Measurements from ENCODE around the gene RBFOX2.

The RBFOX2 gene

GRCh38 chr22:35923026-35923425 is 105.6 kb downstream of the RBFOX2 start:
- FAIRE-seq: no peak

GRCh38 chr22:35921777-35922176 is 106.8 kb downstream of the RBFOX2 start:
- peak; percentile 89 for FAIRE-seq

GRCh38 chr22:35921044-35921443 is 107.6 kb downstream of the RBFOX2 start:
- FAIRE-seq: no peak

GRCh38 chr22:35919002-35919542 is 109.6 kb downstream of the RBFOX2 start:
- FAIRE-seq: no peak

- FAIRE-seq: no peak
Measured at GRCh38 chr22:35918456-35918855, 110.2 kb downstream of the RBFOX2 start.

- FAIRE-seq: no peak
Measured at GRCh38 chr22:35917651-35918050, 111.0 kb downstream of the RBFOX2 start.

- no peak for FAIRE-seq
Measured at GRCh38 chr22:35915477-35916013, 113.1 kb downstream of the RBFOX2 start.

- peak; percentile 86 for FAIRE-seq
Measured at GRCh38 chr22:35914665-35915476, 113.8 kb downstream of the RBFOX2 start.

GRCh38 chr22:35914357-35914664 is 114.3 kb downstream of the RBFOX2 start:
- FAIRE-seq: no peak

GRCh38 chr22:35913925-35914324 is 114.7 kb downstream of the RBFOX2 start:
- FAIRE-seq: no peak

- no peak for FAIRE-seq
Measured at GRCh38 chr22:35912658-35913057, 116.0 kb downstream of the RBFOX2 start.

GRCh38 chr22:35911877-35912276 is 116.7 kb downstream of the RBFOX2 start:
- no peak for FAIRE-seq

GRCh38 chr22:35910926-35911325 is 117.7 kb downstream of the RBFOX2 start:
- peak; percentile 38 for FAIRE-seq

GRCh38 chr22:35910003-35910769 is 118.4 kb downstream of the RBFOX2 start:
- peak; percentile 80 for FAIRE-seq

GRCh38 chr22:35905894-35906293 is 122.7 kb downstream of the RBFOX2 start:
- no peak for FAIRE-seq

GRCh38 chr22:35904752-35905151 is 123.9 kb downstream of the RBFOX2 start:
- no peak for FAIRE-seq

- no peak for FAIRE-seq
Measured at GRCh38 chr22:35904336-35904692, 124.3 kb downstream of the RBFOX2 start.

GRCh38 chr22:35903571-35904335 is 124.9 kb downstream of the RBFOX2 start:
- FAIRE-seq: no peak

- FAIRE-seq: no peak
Measured at GRCh38 chr22:35900483-35901168, 128.0 kb downstream of the RBFOX2 start.

- no peak for FAIRE-seq
Measured at GRCh38 chr22:35899736-35900135, 128.9 kb downstream of the RBFOX2 start.

GRCh38 chr22:35896111-35896705 is 132.4 kb downstream of the RBFOX2 start:
- FAIRE-seq: no peak

All from islet of Langerhans (tissue), 1 donor.